Loucy (cell line): ENCODE data around the gene PDZD7.

Experiments used
- H2AFZ ChIP-seq: fragments of 200-600 bp; sonication (generic); 2 replicates; pipeline ENCODE4 v1.6.0; 2016; ENCODE audit warnings: antibody characterized with exemption, mild to moderate bottlenecking, low read length, moderate library complexity
- H3F3A ChIP-seq: fragments of 200-600 bp; 2 replicates; pipeline ENCODE4 v1.6.0; 2016; ENCODE audit warnings: antibody characterized with exemption, low read depth, mild to moderate bottlenecking
- H3K27me3 ChIP-seq: fragments of 200-600 bp; sonication (generic); 2 replicates; pipeline ENCODE4 v1.6.1; 2014; ENCODE audit warnings: low read length, mild to moderate bottlenecking; ENCODE audit not compliant: insufficient read depth, poor library complexity, severe bottlenecking
- H3K36me3 ChIP-seq: fragments of 200-600 bp; sonication (generic); 2 replicates; pipeline ENCODE4 v1.6.1; 2016; ENCODE audit warnings: low read length; ENCODE audit not compliant: insufficient read depth
- H3K4me1 ChIP-seq: fragments of 200-600 bp; sonication (generic); 2 replicates; pipeline ENCODE4 v1.5.1; 2014; ENCODE audit warnings: low read length, mild to moderate bottlenecking; ENCODE audit not compliant: insufficient read depth, poor library complexity, severe bottlenecking
- H3K4me2 ChIP-seq: fragments of 200-600 bp; sonication (generic); 2 replicates; pipeline ENCODE4 v1.6.0; 2014; ENCODE audit warnings: antibody characterized with exemption, low read length, low read depth, mild to moderate bottlenecking; ENCODE audit not compliant: poor library complexity, severe bottlenecking
- H3K4me3 ChIP-seq: fragments of 200-600 bp; sonication (generic); 2 replicates; pipeline ENCODE4 v1.5.1; 2014; ENCODE audit warnings: low read length, mild to moderate bottlenecking, mixed read lengths; ENCODE audit not compliant: poor library complexity, severe bottlenecking
- H3K79me2 ChIP-seq: fragments of 200-600 bp; sonication (generic); 2 replicates; pipeline ENCODE4 v1.6.1; 2014; ENCODE audit warnings: low read length; ENCODE audit not compliant: insufficient read depth
- H3K9ac ChIP-seq: fragments of 200-600 bp; sonication (generic); 2 replicates; pipeline ENCODE4 v1.6.0; 2014; ENCODE audit warnings: mild to moderate bottlenecking, low read depth, low read length, moderate library complexity; ENCODE audit not compliant: poor library complexity, severe bottlenecking
- H3K9me2 ChIP-seq: fragments of 200-600 bp; sonication (generic); replicated peaks from 2 replicates; pipeline ENCODE4 v1.6.1; 2016; ENCODE audit warnings: low read depth, low read length, mixed read lengths
- H3K9me3 ChIP-seq: fragments of 200-600 bp; sonication (generic); 2 replicates; pipeline ENCODE4 v1.6.1; 2014; ENCODE audit warnings: mild to moderate bottlenecking, antibody characterized with exemption, low read length, low read depth; ENCODE audit not compliant: insufficient read depth
- H4K20me1 ChIP-seq: fragments of 200-600 bp; sonication (generic); 2 replicates; pipeline ENCODE4 v1.6.0; 2014; ENCODE audit warnings: antibody characterized with exemption, low read length, mild to moderate bottlenecking; ENCODE audit not compliant: insufficient read depth, poor library complexity, severe bottlenecking
- EZH2phosphoT487 ChIP-seq: fragments of 200-600 bp; IDR thresholded peaks from 2 replicates; pipeline ENCODE4 v1.6.1; 2018; ENCODE audit warnings: antibody characterized with exemption, mild to moderate bottlenecking, moderate library complexity, borderline replicate concordance
- TF ChIP-seq, protein P1 (sequence below): fragments of 200-600 bp; sonication (generic); conservative IDR thresholded peaks from 2 replicates; pipeline ENCODE4 v1.5.1; 2014; ENCODE audit warnings: mild to moderate bottlenecking, antibody characterized with exemption, low read length

Gene PDZD7

DNA sequence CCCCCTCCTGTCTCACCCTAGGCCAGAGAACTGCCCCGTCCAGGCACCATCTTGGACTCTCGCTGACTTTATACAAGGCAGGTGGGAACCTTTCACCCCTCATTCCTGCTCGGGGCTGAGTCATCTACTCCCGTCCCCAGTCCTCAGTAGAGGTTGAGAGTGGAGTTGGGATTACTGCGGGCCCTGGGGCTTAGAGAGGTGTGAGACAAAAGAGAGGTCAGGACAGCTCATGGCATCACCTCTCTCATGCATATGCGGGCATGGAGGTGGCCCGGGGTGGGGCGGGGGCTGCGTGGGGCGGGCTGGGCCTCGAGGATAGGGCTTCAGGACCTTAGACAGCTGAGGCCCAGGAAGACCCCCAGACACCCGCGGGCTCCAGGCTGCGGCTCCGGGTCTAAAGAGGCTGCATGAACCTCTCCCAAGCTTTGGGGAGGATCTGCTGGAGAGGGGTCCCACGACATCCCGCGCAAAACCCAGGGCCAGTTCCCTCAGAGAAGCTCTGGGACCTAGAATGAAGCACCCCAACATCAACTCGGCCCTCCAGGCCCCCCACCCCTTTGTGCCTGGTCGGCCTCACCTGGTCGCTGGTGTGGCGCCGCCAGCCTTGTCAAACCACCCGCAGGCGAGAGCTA is 317 bp downstream of the PDZD7 start:
- H3K9me2 ChIP-seq: no peaks in the 10 kb centered on the region
- H3K4me3 ChIP-seq: peak overlapping the region; percentile 77
- no peaks in the 10 kb centered on the region for H3K27me3 ChIP-seq
- TF ChIP-seq, protein P1, sequence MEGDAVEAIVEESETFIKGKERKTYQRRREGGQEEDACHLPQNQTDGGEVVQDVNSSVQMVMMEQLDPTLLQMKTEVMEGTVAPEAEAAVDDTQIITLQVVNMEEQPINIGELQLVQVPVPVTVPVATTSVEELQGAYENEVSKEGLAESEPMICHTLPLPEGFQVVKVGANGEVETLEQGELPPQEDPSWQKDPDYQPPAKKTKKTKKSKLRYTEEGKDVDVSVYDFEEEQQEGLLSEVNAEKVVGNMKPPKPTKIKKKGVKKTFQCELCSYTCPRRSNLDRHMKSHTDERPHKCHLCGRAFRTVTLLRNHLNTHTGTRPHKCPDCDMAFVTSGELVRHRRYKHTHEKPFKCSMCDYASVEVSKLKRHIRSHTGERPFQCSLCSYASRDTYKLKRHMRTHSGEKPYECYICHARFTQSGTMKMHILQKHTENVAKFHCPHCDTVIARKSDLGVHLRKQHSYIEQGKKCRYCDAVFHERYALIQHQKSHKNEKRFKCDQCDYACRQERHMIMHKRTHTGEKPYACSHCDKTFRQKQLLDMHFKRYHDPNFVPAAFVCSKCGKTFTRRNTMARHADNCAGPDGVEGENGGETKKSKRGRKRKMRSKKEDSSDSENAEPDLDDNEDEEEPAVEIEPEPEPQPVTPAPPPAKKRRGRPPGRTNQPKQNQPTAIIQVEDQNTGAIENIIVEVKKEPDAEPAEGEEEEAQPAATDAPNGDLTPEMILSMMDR: no peak
- TF ChIP-seq EZH2phosphoT487: no peak
- peak overlapping the region; percentile 97 for H3K4me2 ChIP-seq
- H3K4me1 ChIP-seq: peaks cover 29% of the 10 kb centered on the region
- H3K79me2 ChIP-seq: no peaks in the 10 kb centered on the region; the same call in 1 of the 2 replicates
- H2AFZ ChIP-seq: peak overlapping the region; percentile 97
- H3K9me3 ChIP-seq: no peaks in the 10 kb centered on the region
- no peaks in the 10 kb centered on the region for H3F3A ChIP-seq
- H3K36me3 ChIP-seq: no peaks in the 10 kb centered on the region
- H4K20me1 ChIP-seq: no peaks in the 10 kb centered on the region
- H3K9ac ChIP-seq: peak overlapping the region; percentile 67

DNA sequence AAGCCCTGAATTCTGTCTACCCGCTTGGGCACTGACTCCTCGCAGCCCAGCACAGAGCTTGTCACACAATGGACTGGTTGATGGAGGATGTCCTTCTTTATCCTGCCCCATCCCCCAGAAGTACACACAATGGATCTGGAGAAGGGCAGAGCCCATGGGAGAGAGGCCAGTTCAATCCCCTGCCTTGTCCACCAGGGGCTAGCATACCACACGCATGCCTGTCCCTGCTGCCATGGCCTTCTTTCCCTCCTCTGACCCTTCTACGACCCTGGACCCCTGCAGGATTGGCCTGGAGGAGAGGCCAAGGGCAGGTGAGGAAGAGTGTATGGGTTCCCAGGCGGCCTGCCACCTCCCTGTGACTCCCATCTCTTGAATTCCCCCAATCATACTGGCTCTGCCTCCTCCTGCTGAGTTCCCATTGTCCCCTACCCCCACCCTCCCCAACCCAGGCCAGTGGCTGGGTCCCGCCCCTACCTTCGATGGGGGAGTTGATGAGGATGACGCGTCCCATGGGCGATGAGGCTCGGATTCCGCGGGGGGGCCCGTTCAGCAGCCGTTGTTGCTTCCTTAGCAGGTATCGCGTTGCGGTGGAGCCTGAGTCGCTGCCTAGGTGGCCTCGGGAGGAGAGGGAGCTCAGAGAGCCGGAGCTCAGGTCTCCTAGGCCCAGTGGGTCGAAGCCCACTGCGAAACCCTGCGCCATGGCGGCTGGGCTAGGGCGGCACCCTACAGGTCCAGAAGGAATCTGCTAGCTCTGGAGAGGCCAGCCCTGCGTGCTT is 1.2 kb downstream of the PDZD7 start:
- no peak for TF ChIP-seq EZH2phosphoT487
- TF ChIP-seq, protein P1: peak; percentile 30; the same call in 1 of the 2 replicates
- H3K4me3 ChIP-seq: no peak overlapping the region
- peaks cover 26% of the 10 kb centered on the region for H3K4me1 ChIP-seq
- H2AFZ ChIP-seq: no peak overlapping the region
- H3K36me3 ChIP-seq: no peaks in the 10 kb centered on the region
- no peaks in the 10 kb centered on the region for H4K20me1 ChIP-seq
- H3K9me3 ChIP-seq: no peaks in the 10 kb centered on the region
- no peak overlapping the region for H3K4me2 ChIP-seq
- H3K27me3 ChIP-seq: no peaks in the 10 kb centered on the region
- no peaks in the 10 kb centered on the region for H3K9me2 ChIP-seq
- H3K9ac ChIP-seq: no peak overlapping the region
- H3K79me2 ChIP-seq: no peaks in the 10 kb centered on the region; the same call in 1 of the 2 replicates
- no peaks in the 10 kb centered on the region for H3F3A ChIP-seq

DNA sequence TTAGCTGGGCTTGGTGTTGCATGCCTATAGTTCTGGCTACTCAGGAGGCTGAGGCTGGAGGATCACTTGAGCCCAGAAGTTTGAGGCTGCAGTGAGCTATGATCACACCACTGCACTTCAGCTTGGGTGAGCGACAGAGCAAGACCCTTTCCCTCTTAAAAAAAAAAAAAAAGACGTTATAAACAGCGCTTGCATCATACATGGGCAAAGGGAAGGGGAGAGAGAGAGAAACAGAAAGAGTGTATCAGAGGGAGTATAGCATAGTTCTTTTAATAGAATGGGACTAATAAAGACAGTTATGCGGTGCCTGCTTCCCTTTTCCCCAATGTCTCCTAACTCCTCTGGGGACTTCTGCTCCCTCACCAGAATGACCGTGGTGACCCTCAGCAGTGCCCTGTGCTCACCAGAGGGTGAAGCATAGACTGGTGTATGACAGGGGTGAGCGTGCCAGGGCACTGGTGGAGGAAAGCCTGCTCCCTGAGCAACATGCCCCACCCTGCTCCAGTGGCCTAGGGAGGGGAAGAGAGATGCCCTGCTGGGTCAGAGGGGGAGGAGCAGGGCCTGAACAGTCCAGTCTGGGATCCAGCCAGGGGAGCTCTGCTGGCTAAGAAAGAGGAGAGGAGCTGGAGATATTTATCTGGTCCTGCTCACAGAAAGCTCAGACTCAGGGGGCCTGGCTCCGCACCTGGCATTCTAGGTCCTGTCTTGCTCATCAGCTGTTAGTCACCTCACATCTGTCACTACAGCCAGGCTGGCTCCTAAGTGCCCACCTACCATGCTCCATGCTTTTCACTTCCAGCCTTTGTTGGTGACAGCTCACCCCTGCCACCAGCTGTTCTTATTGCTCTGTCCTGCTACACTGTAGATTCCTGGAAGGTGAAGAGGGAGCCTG is 2.2 kb downstream of the PDZD7 start:
- TF ChIP-seq, protein P1: no peak
- no peak for TF ChIP-seq EZH2phosphoT487
- no peaks in the 10 kb centered on the region for H3F3A ChIP-seq
- H3K36me3 ChIP-seq: no peaks in the 10 kb centered on the region
- peaks cover 23% of the 10 kb centered on the region for H3K4me1 ChIP-seq
- H3K4me2 ChIP-seq: no peak overlapping the region
- no peaks in the 10 kb centered on the region for H4K20me1 ChIP-seq
- H3K9ac ChIP-seq: no peak overlapping the region
- H3K4me3 ChIP-seq: no peak overlapping the region
- no peaks in the 10 kb centered on the region; the same call in 1 of the 2 replicates for H3K79me2 ChIP-seq
- H2AFZ ChIP-seq: no peak overlapping the region
- H3K9me2 ChIP-seq: no peaks in the 10 kb centered on the region
- no peaks in the 10 kb centered on the region for H3K9me3 ChIP-seq
- H3K27me3 ChIP-seq: no peaks in the 10 kb centered on the region
